Activated CD4-positive, alpha-beta memory T cell treated with anti-CD3 and anti-CD28 coated beads, Interleukin-2, amount 10 ng/mL, durations not matched to agents 7 days and 5 days (primary cell): ENCODE measurements around the gene TGFBR3. TPM values are rescaled to one million over a fixed set of nuclear protein-coding genes. Genes with fewer than 3 reads are reported as not detected.

Experiments
- CTCF ChIA-PET: fragments of 350-600 bp; sonication (Branson Sonifier 250); formaldehyde crosslinking; loops from one replicate; lab custom pipeline; 2021; ENCODE audit warnings: antibody characterized with exemption, inconsistent platforms; lab: Charles Lee
- POLR2A ChIA-PET: fragments of 350-600 bp; sonication (Branson Sonifier 250); formaldehyde crosslinking; loops from one replicate; lab custom pipeline; 2021; ENCODE audit warnings: antibody characterized with exemption; lab: Charles Lee
- DNase-seq: peaks from one replicate; pipeline ENCODE4 v3.0.0-alpha.2; 2020
- H3K27ac Mint-ChIP-seq: one replicate; pipeline ENCODE4 v1.8.0; 2021; ENCODE audit warnings: mild to moderate bottlenecking, mixed read lengths
- H3K27me3 Mint-ChIP-seq: one replicate; pipeline ENCODE4 v1.8.0; 2021; ENCODE audit warnings: mixed read lengths
- H3K36me3 Mint-ChIP-seq: one replicate; pipeline ENCODE4 v1.8.0; 2021; ENCODE audit warnings: low read depth, mixed read lengths
- H3K4me1 Mint-ChIP-seq: one replicate; pipeline ENCODE4 v1.8.0; 2021; ENCODE audit warnings: mixed read lengths
- H3K4me3 Mint-ChIP-seq: one replicate; pipeline ENCODE4 v1.8.0; 2021; ENCODE audit warnings: mild to moderate bottlenecking, mixed read lengths
- H3K9me3 Mint-ChIP-seq: one replicate; pipeline ENCODE4 v1.8.0; 2021; ENCODE audit warnings: mixed read lengths
- total RNA-seq, 2 experiments: library from RNA; stranded (reverse); gene quantifications; one replicate each; pipeline ENCODE4 v1.2.3, GENCODE V29; 2021

Gene TGFBR3
- total RNA-seq, 2 experiments from 2014 or later: 35.9 to 41.6 TPM

DNA sequence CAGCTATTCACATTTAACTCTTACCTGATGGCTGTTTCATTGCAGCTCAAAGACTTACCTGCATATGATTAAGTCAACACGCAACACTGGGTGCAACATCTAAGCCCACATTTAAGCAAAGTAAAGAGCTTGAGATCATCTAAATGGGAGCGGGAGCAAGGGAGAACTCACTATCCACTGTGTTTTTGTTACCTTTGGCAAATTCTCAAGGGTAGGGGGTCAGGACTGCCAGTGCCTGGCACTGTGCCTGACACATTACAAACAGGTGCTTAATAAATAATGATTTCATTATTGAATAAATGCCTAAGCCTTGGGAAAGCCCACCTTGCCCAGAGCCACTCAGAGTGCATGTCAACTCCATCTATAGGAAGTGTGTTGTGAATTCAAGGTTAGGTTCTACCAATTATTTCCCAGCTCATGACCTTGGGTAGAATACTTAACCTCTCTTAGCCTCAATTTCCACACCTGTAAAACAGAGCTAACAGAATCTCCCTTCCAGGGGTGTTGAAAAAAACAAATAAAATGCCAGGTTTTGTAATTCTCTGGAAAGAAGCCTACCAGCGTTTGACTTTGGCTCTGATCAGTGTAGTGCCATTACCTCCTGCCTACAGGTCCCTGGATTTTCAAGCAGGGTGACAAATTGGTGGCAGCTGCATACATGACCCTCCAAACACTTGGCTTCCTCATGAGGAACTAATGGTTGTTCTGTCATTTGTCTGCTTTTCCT, 109.7 kb downstream of the TGFBR3 start:
- Mint-ChIP-seq H3K9me3 (no peaks in the 10 kb centered on the region), H3K36me3 (peaks cover 50% of the 10 kb centered on the region), H3K4me3 (no peak overlapping the region), H3K4me1 (peaks cover 5% of the 10 kb centered on the region), H3K27ac (no peak overlapping the region), H3K27me3 (no peaks in the 10 kb centered on the region)
- ChIA-PET CTCF (interaction anchor here (1.0 to 1.6 kb wide), 3 partner anchors 19 to 265 kb away, joined by 3 read pairs; no protein-coding TSS in a partner anchor), POLR2A (interaction anchor here (0.9 to 1.9 kb wide), 2 partner anchors 24 to 29 kb away, joined by 4 read pairs; no protein-coding TSS in a partner anchor)
- DNase-seq: no peak

- Mint-ChIP-seq H3K27me3 (no peaks in the 10 kb centered on the region), H3K4me1 (peaks cover 3% of the 10 kb centered on the region), H3K36me3 (peaks cover 53% of the 10 kb centered on the region), H3K27ac (no peak overlapping the region), H3K9me3 (no peaks in the 10 kb centered on the region), H3K4me3 (no peak overlapping the region)
- ChIA-PET POLR2A (interaction anchor here (0.6 to 1.9 kb wide), 2 partner anchors 23 to 30 kb away, joined by 3 to 4 read pairs; no protein-coding TSS in a partner anchor), CTCF (interaction anchor here (1.5 kb wide), 1 partner anchor 264 kb away, joined by 3 read pairs; no protein-coding TSS in a partner anchor)
- DNase-seq: no peak
Observed at GRCh38 chr1:91775227-91775626, 110.7 kb downstream of the TGFBR3 start.

DNA sequence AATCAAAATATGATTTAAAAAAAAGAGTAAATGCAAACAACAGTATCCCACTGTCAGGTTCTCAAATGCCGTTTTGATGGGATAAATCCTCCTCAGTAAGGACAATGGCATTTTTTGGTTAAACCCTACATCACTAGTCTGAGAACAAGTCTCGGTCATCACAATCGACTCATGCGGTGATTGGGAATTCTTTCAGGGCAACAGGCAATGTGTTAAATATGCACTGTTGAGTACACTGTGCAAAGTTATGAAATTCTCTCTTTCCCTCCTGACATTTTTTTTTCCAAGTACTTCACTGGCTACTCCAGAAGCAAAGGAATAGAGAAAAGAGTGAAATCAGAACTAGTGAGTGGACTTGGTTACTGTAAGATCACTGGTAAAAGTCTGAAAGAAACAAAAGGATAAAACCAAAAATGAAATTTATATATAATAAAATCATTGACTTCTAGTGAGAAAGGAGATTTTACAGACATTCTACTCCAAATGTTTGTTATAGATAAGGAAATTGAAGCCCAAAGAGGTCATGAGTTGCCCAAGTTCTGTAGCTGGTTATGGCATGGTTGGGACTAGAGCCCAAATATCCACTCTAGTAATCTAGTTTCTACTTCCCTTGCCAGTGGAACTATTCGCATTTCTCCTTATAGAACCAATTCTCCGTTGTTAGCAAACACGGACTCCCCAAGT, 111.3 kb downstream of the TGFBR3 start:
- Mint-ChIP-seq H3K36me3 (peaks cover 50% of the 10 kb centered on the region), H3K9me3 (no peaks in the 10 kb centered on the region), H3K27ac (no peak overlapping the region), H3K4me1 (peaks cover 3% of the 10 kb centered on the region), H3K4me3 (no peak overlapping the region), H3K27me3 (no peaks in the 10 kb centered on the region)
- DNase-seq: no peak
- ChIA-PET CTCF (no interaction called here), POLR2A (interaction anchor here (0.6 kb wide), 1 partner anchor 22 kb away, joined by 3 read pairs; no protein-coding TSS in a partner anchor)

DNA sequence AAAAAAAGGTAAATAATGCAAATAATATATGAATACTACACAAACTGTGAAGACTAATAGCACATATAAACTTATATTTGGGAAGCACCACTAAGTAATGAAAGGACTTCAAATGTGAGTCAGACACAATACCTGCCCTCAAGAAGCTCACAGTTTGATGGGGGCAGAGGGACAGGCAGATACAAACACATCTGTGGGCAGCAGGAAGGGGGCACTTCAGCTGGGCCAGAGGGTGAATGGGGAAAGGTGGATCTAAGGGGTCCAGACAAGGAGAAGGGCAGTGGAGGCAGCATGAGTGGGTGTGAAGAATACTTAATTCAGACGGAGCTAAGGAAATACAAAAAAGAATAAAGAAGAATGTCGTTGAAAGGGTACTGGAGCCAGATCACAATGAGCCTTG, 114.2 kb downstream of the TGFBR3 start:
- CTCF ChIA-PET: no interaction called here
- H3K27me3 Mint-ChIP-seq: no peaks in the 10 kb centered on the region
- no peak overlapping the region for H3K27ac Mint-ChIP-seq
- H3K9me3 Mint-ChIP-seq: no peaks in the 10 kb centered on the region
- POLR2A ChIA-PET: no interaction called here
- no peak overlapping the region for H3K4me3 Mint-ChIP-seq
- no peak for DNase-seq
- H3K4me1 Mint-ChIP-seq: peaks cover 6% of the 10 kb centered on the region
- peaks cover 49% of the 10 kb centered on the region for H3K36me3 Mint-ChIP-seq

DNA sequence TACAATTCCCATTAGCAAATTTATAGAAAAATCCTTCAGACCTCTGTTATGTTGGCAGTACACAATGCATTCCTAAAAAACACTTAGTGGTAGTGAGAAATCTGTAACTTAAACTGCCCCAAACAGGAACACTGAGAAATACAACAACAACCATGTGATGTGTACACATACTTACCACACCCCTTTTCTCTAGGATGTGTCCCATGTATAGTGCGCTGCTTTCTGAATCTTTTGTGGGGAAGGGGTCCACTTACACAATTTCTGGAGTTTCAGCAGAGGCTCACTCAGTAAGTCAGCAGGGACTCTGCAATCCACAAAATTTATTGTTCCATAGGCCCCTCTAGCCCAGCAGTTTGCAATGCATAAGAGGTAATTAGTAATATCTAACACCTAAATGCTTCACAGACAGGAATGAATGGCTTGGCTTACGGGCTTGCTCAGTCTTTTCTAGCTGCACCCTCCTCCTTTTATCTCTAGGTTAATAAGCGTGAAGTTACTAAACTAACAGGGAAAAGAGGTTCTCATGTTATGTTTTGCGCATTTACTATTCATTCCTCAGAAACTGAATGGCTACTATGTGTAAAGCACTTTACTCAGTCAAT, 115.2 kb downstream of the TGFBR3 start:
- H3K27me3 Mint-ChIP-seq: no peaks in the 10 kb centered on the region
- no peak for DNase-seq
- peaks cover 6% of the 10 kb centered on the region for H3K4me1 Mint-ChIP-seq
- CTCF ChIA-PET: no interaction called here
- H3K9me3 Mint-ChIP-seq: no peaks in the 10 kb centered on the region
- peaks cover 42% of the 10 kb centered on the region for H3K36me3 Mint-ChIP-seq
- no peak overlapping the region for H3K27ac Mint-ChIP-seq
- POLR2A ChIA-PET: no interaction called here
- H3K4me3 Mint-ChIP-seq: no peak overlapping the region

DNA sequence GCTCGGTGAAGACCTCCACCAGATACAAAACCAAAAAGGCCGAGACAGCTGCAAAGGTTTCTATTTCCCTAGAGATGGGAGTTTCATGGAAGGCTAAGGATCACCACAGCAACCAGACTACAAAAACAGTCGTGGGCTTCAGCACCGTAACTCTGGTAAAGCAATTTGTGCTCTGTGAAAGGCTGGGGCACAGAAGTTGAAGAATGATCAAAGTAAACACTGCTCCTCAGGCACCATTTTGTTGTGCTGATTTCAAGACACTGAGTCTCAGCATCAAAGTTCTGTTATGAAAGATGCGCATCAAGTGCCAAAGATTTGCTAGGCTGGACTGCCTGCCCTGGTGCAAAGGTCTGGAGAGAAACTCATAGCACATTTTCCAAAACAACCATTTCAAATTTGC, 116.2 kb downstream of the TGFBR3 start:
- H3K4me1 Mint-ChIP-seq: peaks cover 3% of the 10 kb centered on the region
- POLR2A ChIA-PET: no interaction called here
- H3K27me3 Mint-ChIP-seq: no peaks in the 10 kb centered on the region
- no peak for DNase-seq
- CTCF ChIA-PET: no interaction called here
- H3K9me3 Mint-ChIP-seq: no peaks in the 10 kb centered on the region
- no peak overlapping the region for H3K27ac Mint-ChIP-seq
- H3K36me3 Mint-ChIP-seq: peaks cover 40% of the 10 kb centered on the region
- no peak overlapping the region for H3K4me3 Mint-ChIP-seq

DNA sequence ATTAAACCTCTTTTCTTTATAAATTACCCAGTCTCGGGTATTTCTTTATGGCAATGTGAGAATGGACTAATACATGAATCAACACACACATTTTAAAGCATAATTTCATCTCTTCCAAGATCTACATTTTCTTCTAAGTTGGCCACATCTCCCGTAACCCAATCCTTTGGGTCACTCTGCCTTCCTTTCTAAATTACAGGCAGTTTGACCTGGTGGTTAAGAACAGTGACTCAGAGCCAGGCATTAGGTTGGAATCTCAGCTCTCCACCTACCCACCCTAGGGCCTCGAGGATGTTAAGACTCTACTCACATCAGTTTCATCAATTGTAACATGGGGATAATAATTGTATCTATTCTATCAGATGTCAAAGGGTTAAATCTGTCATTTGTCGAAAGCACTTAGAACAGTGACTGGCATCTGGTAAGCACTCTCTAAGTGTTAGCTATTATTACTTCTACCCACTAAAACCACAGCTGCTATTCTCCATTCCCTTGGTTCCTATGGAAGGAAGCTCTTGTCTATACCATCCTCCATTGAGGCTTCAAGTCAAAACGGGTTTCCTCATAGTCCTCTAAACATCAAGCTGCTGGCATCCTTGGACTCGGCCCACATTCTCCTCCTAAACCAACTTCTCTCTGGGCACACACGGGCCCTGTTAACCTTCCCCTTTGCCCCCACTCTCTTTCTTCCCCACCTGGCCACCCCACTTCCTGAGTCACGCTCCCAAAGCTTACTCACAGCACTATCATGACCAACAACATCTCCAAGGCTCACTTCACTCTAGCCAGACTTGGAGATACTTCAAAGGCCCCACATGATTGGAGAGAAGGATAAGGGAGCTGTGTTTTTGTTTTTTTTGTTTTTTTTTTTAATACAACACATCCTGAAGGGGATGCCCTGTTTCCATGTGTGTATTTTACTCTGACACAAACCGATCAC, 116.9 kb downstream of the TGFBR3 start:
- peaks cover 7% of the 10 kb centered on the region for H3K4me1 Mint-ChIP-seq
- no peak for DNase-seq
- H3K27me3 Mint-ChIP-seq: no peaks in the 10 kb centered on the region
- peaks cover 43% of the 10 kb centered on the region for H3K36me3 Mint-ChIP-seq
- no peak overlapping the region for H3K27ac Mint-ChIP-seq
- no peak overlapping the region for H3K4me3 Mint-ChIP-seq
- H3K9me3 Mint-ChIP-seq: no peaks in the 10 kb centered on the region
- ChIA-PET POLR2A (no interaction called here), CTCF (no interaction called here)

GRCh38 chr1:91768120-91768519, 117.8 kb downstream of the TGFBR3 start:
- H3K27me3 Mint-ChIP-seq: no peaks in the 10 kb centered on the region
- peaks cover 45% of the 10 kb centered on the region for H3K36me3 Mint-ChIP-seq
- DNase-seq: no peak
- peaks cover 16% of the 10 kb centered on the region for H3K4me1 Mint-ChIP-seq
- H3K9me3 Mint-ChIP-seq: no peaks in the 10 kb centered on the region
- POLR2A ChIA-PET: no interaction called here
- H3K4me3 Mint-ChIP-seq: no peak overlapping the region
- CTCF ChIA-PET: no interaction called here
- H3K27ac Mint-ChIP-seq: no peak overlapping the region

- POLR2A ChIA-PET: no interaction called here
- peaks cover 50% of the 10 kb centered on the region for H3K36me3 Mint-ChIP-seq
- H3K9me3 Mint-ChIP-seq: no peaks in the 10 kb centered on the region
- H3K27me3 Mint-ChIP-seq: no peaks in the 10 kb centered on the region
- CTCF ChIA-PET: no interaction called here
- H3K4me3 Mint-ChIP-seq: no peak overlapping the region
- DNase-seq: no peak
- peaks cover 29% of the 10 kb centered on the region for H3K4me1 Mint-ChIP-seq
- H3K27ac Mint-ChIP-seq: no peak overlapping the region
Observed at GRCh38 chr1:91766883-91767282, 119.1 kb downstream of the TGFBR3 start.

GRCh38 chr1:91765880-91766443, 120.0 kb downstream of the TGFBR3 start:
- no peak for DNase-seq
- H3K36me3 Mint-ChIP-seq: peaks cover 52% of the 10 kb centered on the region
- peaks cover 36% of the 10 kb centered on the region for H3K4me1 Mint-ChIP-seq
- no peaks in the 10 kb centered on the region for H3K27me3 Mint-ChIP-seq
- ChIA-PET CTCF (interaction anchor here (0.7 kb wide), 1 partner anchor 82 kb away, joined by 3 read pairs; no protein-coding TSS in a partner anchor), POLR2A (no interaction called here)
- H3K9me3 Mint-ChIP-seq: no peaks in the 10 kb centered on the region
- no peak overlapping the region for H3K27ac Mint-ChIP-seq
- H3K4me3 Mint-ChIP-seq: no peak overlapping the region

DNA sequence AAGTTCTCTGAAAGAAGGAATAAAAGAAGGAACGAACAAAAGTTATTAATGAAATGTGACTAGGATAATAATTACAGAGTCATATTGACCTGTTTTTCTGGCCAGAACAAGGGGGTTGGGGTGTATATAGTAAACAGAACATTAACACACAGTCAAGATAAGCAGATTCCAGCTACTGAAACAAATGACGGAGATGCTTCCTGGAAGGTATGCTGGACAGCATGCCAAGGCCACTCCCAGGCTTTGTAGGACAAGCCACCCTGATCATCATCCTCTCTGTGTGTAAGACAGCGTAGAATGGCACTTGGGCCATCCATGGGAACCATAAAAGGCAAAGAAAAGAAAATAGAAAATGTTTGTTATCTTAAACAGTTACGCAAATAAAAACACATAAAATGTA, 120.7 kb downstream of the TGFBR3 start:
- POLR2A ChIA-PET: no interaction called here

More for the DNA sequence above, 120.7 kb downstream of the TGFBR3 start:
- H3K4me1 Mint-ChIP-seq: peaks cover 39% of the 10 kb centered on the region
- no peaks in the 10 kb centered on the region for H3K27me3 Mint-ChIP-seq
- DNase-seq: no peak
- H3K36me3 Mint-ChIP-seq: peaks cover 51% of the 10 kb centered on the region
- H3K27ac Mint-ChIP-seq: no peak overlapping the region
- H3K9me3 Mint-ChIP-seq: no peaks in the 10 kb centered on the region
- no peak overlapping the region for H3K4me3 Mint-ChIP-seq
- CTCF ChIA-PET: interaction anchor here (1.4 kb wide), 1 partner anchor 13 kb away, joined by 3 read pairs; no protein-coding TSS in a partner anchor
